HepG2 (cell line): ENCODE data around the gene PHF3. TPM values are rescaled to one million over a fixed set of nuclear protein-coding genes. Genes with fewer than 3 reads are reported as not detected.

Experiments used
- CBFB ChIP-seq: sonication (generic); formaldehyde crosslinking; IDR thresholded peaks from 2 replicates; pipeline ENCODE4 v1.4.0; 2020; ENCODE audit warnings: missing genetic modification reagents
- CCDC6 ChIP-seq: sonication (generic); formaldehyde crosslinking; IDR thresholded peaks from 2 replicates; pipeline ENCODE4 v1.8.1; 2022; ENCODE audit warnings: mild to moderate bottlenecking, missing genetic modification reagents, moderate library complexity
- FOXA3 ChIP-seq: IDR thresholded peaks from 2 replicates; pipeline ENCODE4 v1.6.1; 2016; ENCODE audit warnings: missing genetic modification reagents, missing compliant biosample characterization
- MIXL1 ChIP-seq: IDR thresholded peaks from 2 replicates; pipeline ENCODE4 v1.6.1; 2016
- SP5 ChIP-seq: IDR thresholded peaks from 2 replicates; pipeline ENCODE4 v1.6.1; 2016; ENCODE audit warnings: low read depth, borderline replicate concordance
- TBL1XR1 ChIP-seq: fragments of 150-350 bp; IDR thresholded peaks from 2 replicates; pipeline ENCODE4 v1.6.1; 2014; ENCODE audit warnings: borderline replicate concordance, low read length; ENCODE audit not compliant: partially characterized antibody
- YY1 ChIP-seq: IDR thresholded peaks from 2 replicates; pipeline ENCODE4 v1.6.1; 2011; ENCODE audit warnings: low read length, low read depth, moderate library complexity, mild to moderate bottlenecking; ENCODE audit not compliant: insufficient read depth, insufficient replicate concordance
- ZNF292 ChIP-seq: sonication (generic); formaldehyde crosslinking; IDR thresholded peaks from 2 replicates; pipeline ENCODE4 v1.8.1; 2022; ENCODE audit warnings: mild to moderate bottlenecking, low read depth, missing genetic modification reagents, borderline replicate concordance
- ZSCAN20 ChIP-seq: sonication (generic); formaldehyde crosslinking; IDR thresholded peaks from 2 replicates; pipeline ENCODE4 v1.4.0; 2020; ENCODE audit warnings: missing genetic modification reagents, mild to moderate bottlenecking, borderline replicate concordance
- polyA plus RNA-seq, 8 experiments: library from polyadenylated mRNA; depleted of rRNA in 3 of 8; stranded (reverse) in 7 of 8; unstranded in 1 of 8; fragments of >200 nt; fragmentation: Illumina TruSeq in 4 of 8; extraction: Trizol in 4 of 8; gene quantifications; 2 replicates each; pipeline versions ENCODE4 v1.2.1 to v1.2.3, GENCODE V29; 2011 to 2016; ENCODE audit warnings: low read depth in 4 of 8, missing spikeins in 1 of 8, mixed read lengths in 1 of 8; ENCODE audit not compliant: insufficient read depth in 1 of 8
- total RNA-seq, 5 experiments: library from RNA; depleted of rRNA; stranded (reverse); fragments of >200 nt; fragmentation: Illumina TruSeq; extraction: Trizol; gene quantifications; 2 replicates each; pipeline ENCODE4 v1.2.3, GENCODE V29; 2016; ENCODE audit warnings: low read depth in 1 of 5
- TF ChIP-seq, protein P1 (sequence below): sonication (generic); formaldehyde crosslinking; IDR thresholded peaks from 2 replicates; pipeline ENCODE4 v1.4.0; 2020; ENCODE audit warnings: mild to moderate bottlenecking, missing genetic modification reagents
- TF ChIP-seq, protein P2 (sequence below): sonication (generic); formaldehyde crosslinking; IDR thresholded peaks from 2 replicates; pipeline ENCODE4 v1.5.1; 2020; ENCODE audit warnings: missing genetic modification reagents, mild to moderate bottlenecking, borderline replicate concordance
- TF ChIP-seq, protein P3 (sequence below): sonication (generic); formaldehyde crosslinking; IDR thresholded peaks from 2 replicates; pipeline ENCODE4 v1.5.1; 2020; ENCODE audit warnings: mild to moderate bottlenecking, missing genetic modification reagents, moderate library complexity
- TF ChIP-seq, protein P4 (sequence below): sonication (generic); formaldehyde crosslinking; IDR thresholded peaks from 2 replicates; pipeline ENCODE4 v1.8.0; 2022; ENCODE audit warnings: mild to moderate bottlenecking, missing genetic modification reagents
- TF ChIP-seq, protein P5 (sequence below): sonication (generic); formaldehyde crosslinking; IDR thresholded peaks from 2 replicates; pipeline ENCODE4 v1.9.0; 2021; ENCODE audit warnings: missing genetic modification reagents, mild to moderate bottlenecking, borderline replicate concordance

Gene PHF3
- total and polyA plus RNA-seq, 2 of the 13 experiments (the other 11 are each of a cell fraction or from before 2014, with no cell fraction given), result 19.8 to 70.4 TPM

DNA sequence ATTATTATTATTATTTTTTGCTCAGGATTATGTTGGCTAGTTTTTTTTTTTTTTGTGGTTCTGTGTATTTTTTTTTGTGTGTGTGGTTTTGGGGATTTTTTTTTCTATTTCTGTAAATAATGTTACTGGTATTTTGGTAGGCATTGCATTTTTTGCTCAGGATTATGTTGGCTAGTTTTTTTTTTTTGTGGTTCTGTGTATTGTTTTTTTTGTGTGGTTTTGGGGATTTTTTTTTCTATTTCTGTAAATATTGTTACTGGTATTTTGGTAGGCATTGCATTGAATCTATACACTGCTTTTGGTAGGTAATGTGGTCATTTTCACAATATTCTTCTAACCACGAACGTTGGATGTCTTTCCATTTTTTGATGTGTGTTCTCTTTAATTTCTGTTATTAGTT lies 17.4 kb downstream of the PHF3 start (continued):
- TF ChIP-seq, protein P1, sequence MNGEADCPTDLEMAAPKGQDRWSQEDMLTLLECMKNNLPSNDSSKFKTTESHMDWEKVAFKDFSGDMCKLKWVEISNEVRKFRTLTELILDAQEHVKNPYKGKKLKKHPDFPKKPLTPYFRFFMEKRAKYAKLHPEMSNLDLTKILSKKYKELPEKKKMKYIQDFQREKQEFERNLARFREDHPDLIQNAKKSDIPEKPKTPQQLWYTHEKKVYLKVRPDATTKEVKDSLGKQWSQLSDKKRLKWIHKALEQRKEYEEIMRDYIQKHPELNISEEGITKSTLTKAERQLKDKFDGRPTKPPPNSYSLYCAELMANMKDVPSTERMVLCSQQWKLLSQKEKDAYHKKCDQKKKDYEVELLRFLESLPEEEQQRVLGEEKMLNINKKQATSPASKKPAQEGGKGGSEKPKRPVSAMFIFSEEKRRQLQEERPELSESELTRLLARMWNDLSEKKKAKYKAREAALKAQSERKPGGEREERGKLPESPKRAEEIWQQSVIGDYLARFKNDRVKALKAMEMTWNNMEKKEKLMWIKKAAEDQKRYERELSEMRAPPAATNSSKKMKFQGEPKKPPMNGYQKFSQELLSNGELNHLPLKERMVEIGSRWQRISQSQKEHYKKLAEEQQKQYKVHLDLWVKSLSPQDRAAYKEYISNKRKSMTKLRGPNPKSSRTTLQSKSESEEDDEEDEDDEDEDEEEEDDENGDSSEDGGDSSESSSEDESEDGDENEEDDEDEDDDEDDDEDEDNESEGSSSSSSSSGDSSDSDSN (CRISPR knock-in tag), result no peak
- TF ChIP-seq TBL1XR1, result no peak
- TF ChIP-seq YY1, result no peak
- TF ChIP-seq, protein P2, sequence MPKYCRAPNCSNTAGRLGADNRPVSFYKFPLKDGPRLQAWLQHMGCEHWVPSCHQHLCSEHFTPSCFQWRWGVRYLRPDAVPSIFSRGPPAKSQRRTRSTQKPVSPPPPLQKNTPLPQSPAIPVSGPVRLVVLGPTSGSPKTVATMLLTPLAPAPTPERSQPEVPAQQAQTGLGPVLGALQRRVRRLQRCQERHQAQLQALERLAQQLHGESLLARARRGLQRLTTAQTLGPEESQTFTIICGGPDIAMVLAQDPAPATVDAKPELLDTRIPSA, result no peak
- TF ChIP-seq, protein P3, sequence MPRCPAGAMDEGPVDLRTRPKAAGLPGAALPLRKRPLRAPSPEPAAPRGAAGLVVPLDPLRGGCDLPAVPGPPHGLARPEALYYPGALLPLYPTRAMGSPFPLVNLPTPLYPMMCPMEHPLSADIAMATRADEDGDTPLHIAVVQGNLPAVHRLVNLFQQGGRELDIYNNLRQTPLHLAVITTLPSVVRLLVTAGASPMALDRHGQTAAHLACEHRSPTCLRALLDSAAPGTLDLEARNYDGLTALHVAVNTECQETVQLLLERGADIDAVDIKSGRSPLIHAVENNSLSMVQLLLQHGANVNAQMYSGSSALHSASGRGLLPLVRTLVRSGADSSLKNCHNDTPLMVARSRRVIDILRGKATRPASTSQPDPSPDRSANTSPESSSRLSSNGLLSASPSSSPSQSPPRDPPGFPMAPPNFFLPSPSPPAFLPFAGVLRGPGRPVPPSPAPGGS (CRISPR knock-in tag), result no peak
- TF ChIP-seq, protein P4, sequence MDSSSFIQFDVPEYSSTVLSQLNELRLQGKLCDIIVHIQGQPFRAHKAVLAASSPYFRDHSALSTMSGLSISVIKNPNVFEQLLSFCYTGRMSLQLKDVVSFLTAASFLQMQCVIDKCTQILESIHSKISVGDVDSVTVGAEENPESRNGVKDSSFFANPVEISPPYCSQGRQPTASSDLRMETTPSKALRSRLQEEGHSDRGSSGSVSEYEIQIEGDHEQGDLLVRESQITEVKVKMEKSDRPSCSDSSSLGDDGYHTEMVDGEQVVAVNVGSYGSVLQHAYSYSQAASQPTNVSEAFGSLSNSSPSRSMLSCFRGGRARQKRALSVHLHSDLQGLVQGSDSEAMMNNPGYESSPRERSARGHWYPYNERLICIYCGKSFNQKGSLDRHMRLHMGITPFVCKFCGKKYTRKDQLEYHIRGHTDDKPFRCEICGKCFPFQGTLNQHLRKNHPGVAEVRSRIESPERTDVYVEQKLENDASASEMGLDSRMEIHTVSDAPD (CRISPR knock-in tag), result no peak
- no peak for TF ChIP-seq CBFB (CRISPR knock-in tag)
- no peak for TF ChIP-seq ZNF292
- no peak for TF ChIP-seq MIXL1
- no peak for TF ChIP-seq ZSCAN20
- TF ChIP-seq, protein P5, sequence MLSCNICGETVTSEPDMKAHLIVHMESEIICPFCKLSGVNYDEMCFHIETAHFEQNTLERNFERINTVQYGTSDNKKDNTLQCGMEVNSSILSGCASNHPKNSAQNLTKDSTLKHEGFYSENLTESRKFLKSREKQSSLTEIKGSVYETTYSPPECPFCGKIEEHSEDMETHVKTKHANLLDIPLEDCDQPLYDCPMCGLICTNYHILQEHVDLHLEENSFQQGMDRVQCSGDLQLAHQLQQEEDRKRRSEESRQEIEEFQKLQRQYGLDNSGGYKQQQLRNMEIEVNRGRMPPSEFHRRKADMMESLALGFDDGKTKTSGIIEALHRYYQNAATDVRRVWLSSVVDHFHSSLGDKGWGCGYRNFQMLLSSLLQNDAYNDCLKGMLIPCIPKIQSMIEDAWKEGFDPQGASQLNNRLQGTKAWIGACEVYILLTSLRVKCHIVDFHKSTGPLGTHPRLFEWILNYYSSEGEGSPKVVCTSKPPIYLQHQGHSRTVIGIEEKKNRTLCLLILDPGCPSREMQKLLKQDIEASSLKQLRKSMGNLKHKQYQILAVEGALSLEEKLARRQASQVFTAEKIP (CRISPR knock-in tag), result no peak
- TF ChIP-seq FOXA3, result no peak
- no peak for TF ChIP-seq SP5
- TF ChIP-seq CCDC6 (CRISPR knock-in tag), result no peak
